Activated B cell treated with CpG ODN at 0.5 μM for 24 hours (primary cell): ENCODE data around the gene KIF3B. TPM values are rescaled to one million over a fixed set of nuclear protein-coding genes. Genes with fewer than 3 reads are reported as not detected.
A peak's percentile ranks its signal among the peaks of the same experiment; 100 is the strongest.

Experiments
- ATAC-seq: fragments of 200-7000 bp; cut with Tn5 transposase; one replicate; pipeline ENCODE4 v1.10.0; 2021; ENCODE audit warnings: low read depth, mild to moderate bottlenecking, moderate library complexity
- CTCF ChIA-PET: fragments of 350-600 bp; sonication (Branson Sonifier 250); formaldehyde crosslinking; loops from one replicate; lab custom pipeline; 2021; ENCODE audit warnings: antibody characterized with exemption; lab: Charles Lee
- POLR2A ChIA-PET: fragments of 350-600 bp; sonication (Branson Sonifier 250); formaldehyde crosslinking; loops from one replicate; lab custom pipeline; 2021; ENCODE audit warnings: antibody characterized with exemption; lab: Charles Lee
- DNase-seq: peaks from one replicate; pipeline ENCODE4 v3.0.0; 2022
- H3K27ac Mint-ChIP-seq: one replicate; pipeline ENCODE4 v1.8.0; 2020; ENCODE audit warnings: mixed read lengths
- H3K27me3 Mint-ChIP-seq: one replicate; pipeline ENCODE4 v1.8.0; 2021; ENCODE audit warnings: mixed read lengths
- H3K36me3 Mint-ChIP-seq: one replicate; pipeline ENCODE4 v1.8.0; 2021; ENCODE audit warnings: low read depth, mixed read lengths
- H3K4me1 Mint-ChIP-seq: one replicate; pipeline ENCODE4 v1.8.0; 2021; ENCODE audit warnings: mixed read lengths
- H3K4me3 Mint-ChIP-seq: one replicate; pipeline ENCODE4 v1.8.0; 2020; ENCODE audit warnings: mild to moderate bottlenecking, mixed read lengths
- H3K9me3 Mint-ChIP-seq: one replicate; pipeline ENCODE4 v1.8.0; 2020; ENCODE audit warnings: mixed read lengths
- intact Hi-C: fragments of 100-400 bp; cut with micrococcal nuclease; formaldehyde crosslinking; loops from one replicate; pipeline ENCODE4 v1.15.1; 2024
- total RNA-seq: library from RNA; stranded (reverse); gene quantifications from 2 replicates; pipeline ENCODE4 v1.2.3, GENCODE V29; 2022
- TF ChIP-seq, protein P1 (sequence below): fragments of 200-600 bp; IDR thresholded peaks from one replicate; pipeline ENCODE4 v1.8.0; 2022; ENCODE audit warnings: antibody characterized with exemption, mild to moderate bottlenecking

The KIF3B gene
- 25.9 and 28.4 TPM in 2 replicates for total RNA-seq

DNA sequence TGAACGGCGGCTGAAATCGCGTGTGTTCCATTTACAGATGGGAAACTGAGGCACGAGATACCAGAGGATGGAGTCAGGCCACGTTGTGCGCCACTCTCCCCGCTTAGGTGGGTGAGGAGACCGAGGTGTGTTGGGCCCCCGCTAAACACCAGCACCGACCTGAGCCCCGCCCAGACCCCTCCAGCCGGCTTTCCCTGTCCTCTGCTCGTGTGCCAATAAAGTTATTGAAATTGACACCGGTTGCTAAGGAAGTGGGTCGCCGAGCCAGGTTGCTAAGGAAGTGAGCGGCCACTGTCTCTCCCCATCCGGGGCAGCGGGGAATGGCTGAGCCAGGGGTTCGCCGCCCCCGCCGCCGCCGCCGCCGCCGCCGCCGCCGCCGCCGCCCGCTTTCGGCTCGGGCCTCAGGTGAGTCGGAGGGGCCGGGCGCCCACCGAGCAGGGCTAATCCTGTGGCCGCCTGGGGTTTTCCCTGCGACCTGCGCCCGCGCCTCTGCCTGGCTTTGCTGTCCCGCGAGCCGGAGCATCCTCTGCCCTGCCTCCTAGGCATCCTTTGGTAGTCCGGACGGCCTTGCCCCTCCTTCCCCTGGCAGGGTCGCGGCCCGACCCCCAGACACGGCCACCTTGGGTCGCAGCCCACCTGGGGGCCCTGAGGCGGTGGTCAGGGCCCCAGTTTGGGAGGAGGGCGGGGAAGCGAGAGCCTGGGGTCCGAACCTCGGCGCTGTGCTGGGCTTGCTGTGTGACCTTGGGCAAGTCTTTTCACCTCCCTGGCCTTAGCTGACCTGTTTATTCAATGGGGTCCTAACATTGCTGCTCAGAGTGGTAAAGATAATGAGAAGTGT lies at the start of gene KIF3B:
Gene KIF3B (plus strand): TSS at position 291 of the 838 bp plus-strand sequence. CDS start 32,127 bp downstream, outside the sequence.
- Mint-ChIP-seq H3K9me3 (no peaks in the 10 kb centered on the region), H3K27ac (peak within 1 kb of the TSS; percentile 94), H3K27me3 (peaks cover 3% of the 10 kb centered on the region), H3K4me3 (peak within 1 kb of the TSS; percentile 92), H3K36me3 (peaks cover 19% of the 10 kb centered on the region), H3K4me1 (peaks cover 56% of the 10 kb centered on the region)
- DNase-seq (peak; percentile 80), ATAC-seq (peak; percentile 68)
- intact Hi-C loops = loop anchor here (1.0 to 2.0 kb wide), 3 partner anchors 8 to 81 kb away; partner anchors contain the start of genes ASXL1, PLAGL2 and POFUT1
- TF ChIP-seq, protein P1, sequence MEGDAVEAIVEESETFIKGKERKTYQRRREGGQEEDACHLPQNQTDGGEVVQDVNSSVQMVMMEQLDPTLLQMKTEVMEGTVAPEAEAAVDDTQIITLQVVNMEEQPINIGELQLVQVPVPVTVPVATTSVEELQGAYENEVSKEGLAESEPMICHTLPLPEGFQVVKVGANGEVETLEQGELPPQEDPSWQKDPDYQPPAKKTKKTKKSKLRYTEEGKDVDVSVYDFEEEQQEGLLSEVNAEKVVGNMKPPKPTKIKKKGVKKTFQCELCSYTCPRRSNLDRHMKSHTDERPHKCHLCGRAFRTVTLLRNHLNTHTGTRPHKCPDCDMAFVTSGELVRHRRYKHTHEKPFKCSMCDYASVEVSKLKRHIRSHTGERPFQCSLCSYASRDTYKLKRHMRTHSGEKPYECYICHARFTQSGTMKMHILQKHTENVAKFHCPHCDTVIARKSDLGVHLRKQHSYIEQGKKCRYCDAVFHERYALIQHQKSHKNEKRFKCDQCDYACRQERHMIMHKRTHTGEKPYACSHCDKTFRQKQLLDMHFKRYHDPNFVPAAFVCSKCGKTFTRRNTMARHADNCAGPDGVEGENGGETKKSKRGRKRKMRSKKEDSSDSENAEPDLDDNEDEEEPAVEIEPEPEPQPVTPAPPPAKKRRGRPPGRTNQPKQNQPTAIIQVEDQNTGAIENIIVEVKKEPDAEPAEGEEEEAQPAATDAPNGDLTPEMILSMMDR = no peak
- POLR2A ChIA-PET = interaction anchor here (1.0 to 1.4 kb wide), 5 partner anchors 8 to 82 kb away, joined by 4 to 10 read pairs (median 5); partner anchors contain the start of gene ASXL1
- CTCF ChIA-PET = no interaction called here

DNA sequence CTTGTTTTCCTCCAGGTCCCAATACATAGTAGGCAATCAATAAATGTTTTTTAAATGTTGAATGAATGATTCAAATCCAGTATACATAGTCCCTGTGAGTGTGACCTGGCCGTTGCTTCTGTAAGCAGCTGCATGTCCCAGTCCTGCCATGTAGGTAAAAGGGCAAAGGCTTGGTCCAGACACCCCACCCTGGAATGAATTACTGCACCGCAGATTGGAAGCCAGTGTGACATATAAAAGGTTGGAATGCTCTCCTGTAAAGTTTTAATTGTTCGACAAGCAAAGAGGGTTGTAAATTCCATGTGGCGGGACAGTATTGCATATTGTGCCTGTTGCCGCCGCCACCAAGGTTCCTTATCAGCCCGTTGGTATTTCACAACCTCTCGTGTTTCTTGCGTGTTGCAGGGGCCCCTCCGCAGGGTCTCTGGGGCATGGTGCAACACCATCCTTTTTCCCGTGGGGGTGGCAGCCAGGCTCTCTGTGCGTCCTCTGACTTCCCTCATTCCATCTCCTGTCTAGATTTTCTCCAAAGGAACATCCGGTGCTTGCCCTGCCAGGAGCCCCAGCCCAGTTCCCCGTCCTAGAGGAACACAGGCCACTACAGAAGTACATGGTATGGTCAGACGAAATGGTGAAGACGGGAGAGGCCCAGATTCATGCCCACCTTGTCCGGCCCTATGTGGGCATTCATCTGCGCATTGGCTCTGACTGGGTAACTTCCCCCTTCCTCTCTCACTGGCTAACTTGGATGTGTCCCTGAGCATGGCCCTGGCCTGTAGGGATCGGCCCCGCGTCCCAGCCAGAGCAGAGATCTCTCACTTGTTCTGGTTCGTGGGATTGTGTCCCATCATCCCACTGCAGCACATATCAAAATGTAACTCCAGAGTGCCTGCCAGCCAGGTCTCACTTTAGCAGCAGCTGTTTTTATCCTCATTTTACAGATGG lies 49.4 kb upstream of the KIF3B start:
- TF ChIP-seq, protein P1 = no peak
- POLR2A ChIA-PET = no interaction called here
- no peaks in the 10 kb centered on the region for H3K27me3 Mint-ChIP-seq
- intact Hi-C loops = no loop called here
- H3K27ac Mint-ChIP-seq = no peak overlapping the region
- CTCF ChIA-PET = no interaction called here
- DNase-seq (no peak), ATAC-seq (no peak)
- no peak overlapping the region for H3K4me3 Mint-ChIP-seq
- H3K36me3 Mint-ChIP-seq = peaks cover 71% of the 10 kb centered on the region
- peaks cover 19% of the 10 kb centered on the region for H3K4me1 Mint-ChIP-seq
- H3K9me3 Mint-ChIP-seq = no peaks in the 10 kb centered on the region

DNA sequence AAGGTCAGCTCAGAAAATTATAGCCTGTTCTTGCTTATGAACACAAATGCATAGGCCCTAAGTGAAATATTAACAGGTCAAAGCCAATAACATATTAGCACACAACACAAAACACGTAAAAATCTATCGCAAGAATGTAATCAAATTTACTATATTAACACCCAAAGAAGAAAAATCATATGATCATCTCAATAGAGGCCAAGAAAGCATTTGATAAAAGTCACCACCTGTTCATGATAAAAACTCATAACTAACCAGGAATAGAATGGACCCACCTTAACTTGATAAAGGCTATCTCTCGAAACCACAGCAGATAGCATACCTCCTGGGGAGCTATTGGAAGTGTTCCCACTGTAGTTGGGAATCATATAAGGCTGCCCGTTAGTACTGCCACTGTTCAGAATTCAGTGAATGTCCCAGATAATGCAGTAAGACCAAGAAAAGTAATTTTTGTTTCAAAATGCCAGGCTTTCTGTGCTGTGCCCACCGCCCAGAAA lies 48.2 kb upstream of the KIF3B start:
- Mint-ChIP-seq H3K9me3 (no peaks in the 10 kb centered on the region), H3K36me3 (peaks cover 70% of the 10 kb centered on the region), H3K27ac (no peak overlapping the region), H3K4me3 (no peak overlapping the region), H3K27me3 (no peaks in the 10 kb centered on the region), H3K4me1 (peaks cover 25% of the 10 kb centered on the region)
- ChIA-PET CTCF (no interaction called here), POLR2A (no interaction called here)
- intact Hi-C loops = no loop called here
- no peak for ATAC-seq
- DNase-seq = no peak
- TF ChIP-seq, protein P1 = no peak

DNA sequence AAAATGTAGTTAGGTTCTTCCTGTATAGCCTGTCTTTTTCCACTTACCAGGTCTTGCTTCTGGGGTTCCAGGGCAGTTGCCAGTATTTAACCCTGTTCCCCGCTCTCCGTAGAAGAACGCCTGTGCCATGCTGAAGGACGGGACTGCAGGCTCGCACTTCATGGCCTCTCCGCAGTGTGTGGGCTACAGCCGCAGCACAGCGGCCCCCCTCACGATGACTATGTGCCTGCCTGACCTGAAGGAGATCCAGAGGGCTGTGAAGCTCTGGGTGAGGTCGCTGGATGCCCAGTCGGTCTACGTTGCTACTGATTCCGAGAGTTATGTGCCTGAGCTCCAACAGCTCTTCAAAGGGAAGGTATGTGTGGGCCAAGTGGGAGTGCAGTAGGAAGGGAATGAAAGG lies 46.7 kb upstream of the KIF3B start:
- H3K36me3 Mint-ChIP-seq = peaks cover 77% of the 10 kb centered on the region
- no peaks in the 10 kb centered on the region for H3K27me3 Mint-ChIP-seq
- ChIA-PET CTCF (no interaction called here), POLR2A (no interaction called here)
- peaks cover 26% of the 10 kb centered on the region for H3K4me1 Mint-ChIP-seq
- TF ChIP-seq, protein P1 = no peak
- DNase-seq (no peak), ATAC-seq (no peak)
- intact Hi-C loops = loop anchor here (10.0 kb wide), 1 partner anchor 54 kb away; no protein-coding TSS in a partner anchor
- no peaks in the 10 kb centered on the region for H3K9me3 Mint-ChIP-seq
- no peak overlapping the region for H3K4me3 Mint-ChIP-seq
- H3K27ac Mint-ChIP-seq = no peak overlapping the region
